ENCODE results near the gene SLCO2A1. TPM values are rescaled to one million over a fixed set of nuclear protein-coding genes. Genes with fewer than 3 reads are reported as not detected.

SLCO2A1 gene
- total and polyA plus RNA-seq, 2 of the 4 experiments (the other 2 are of a cell fraction) = under 0.01 to 1.5 TPM

DNA sequence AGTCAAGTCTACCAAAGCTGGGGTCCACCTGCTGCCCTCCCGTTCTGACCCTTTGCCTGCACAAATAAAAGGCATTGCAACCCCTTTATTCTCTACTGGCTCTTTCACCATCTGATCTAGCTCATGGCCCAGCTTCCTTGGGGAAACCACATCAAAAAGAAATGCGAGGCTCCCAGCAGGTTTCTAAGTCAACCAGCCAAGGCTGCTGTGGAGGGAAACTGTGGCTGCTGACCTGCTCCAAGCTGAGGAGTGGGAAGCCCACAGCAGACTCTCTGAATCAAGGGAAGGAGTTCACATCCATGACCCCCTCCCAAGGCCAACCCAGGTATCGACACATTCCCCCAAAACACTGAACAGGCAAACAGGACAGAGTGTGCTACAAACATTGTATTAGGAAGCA is 25.2 kb upstream of the SLCO2A1 start:
- Histone ChIP-seq H3K27ac (ENCODE audit: insufficient read depth, low read length) (no peak overlapping the region), H3K27me3 (ENCODE audit: control insufficient read depth, insufficient read depth, low read length) (no peaks in the 10 kb centered on the region), H3K4me2 (ENCODE audit: low read depth, low read length) (no peak overlapping the region), H3K18ac (ENCODE audit: low read depth, low read length) (no peak overlapping the region), H4K5ac (ENCODE audit: low read depth, low read length) (no peak overlapping the region), H4K8ac (ENCODE audit: low read depth in 2 of 2, low read length in 2 of 2) (no peak overlapping the region), H2BK20ac (ENCODE audit: low read depth, low read length) (no peak overlapping the region), H2BK5ac (ENCODE audit: low read depth, low read length, poor library complexity, severe bottlenecking) (no peak overlapping the region), H3K4me3 (ENCODE audit: insufficient read depth, low read depth, low read length) (no peak overlapping the region), H4K91ac (ENCODE audit: insufficient read depth, low read depth, low read length) (no peak overlapping the region), H3K36me3 (ENCODE audit: control insufficient read depth, insufficient read depth, low read length) (no peaks in the 10 kb centered on the region), H2AK9ac (replicated peaks; ENCODE audit: low read depth, low read length, poor library complexity) (no peak overlapping the region), H3K9me1 (ENCODE audit: insufficient read depth, low read length) (peaks cover 28% of the 10 kb centered on the region), H2AK5ac (ENCODE audit: low read depth, low read length) (no peak overlapping the region), H3K9me3 (ENCODE audit: control insufficient read depth, insufficient read depth, low read length) (no peaks in the 10 kb centered on the region), H3K9ac (ENCODE audit: low read depth, low read length) (no peak overlapping the region), H3K23ac (ENCODE audit: low read depth, low read length) (no peak overlapping the region), H2BK15ac (ENCODE audit: low read depth, low read length) (no peak overlapping the region), H3K79me1 (ENCODE audit: low read depth in 1 of 2, low read length in 2 of 2) (no peaks in the 10 kb centered on the region), H3K14ac (replicated peaks; ENCODE audit: low read depth, low read length) (no peak overlapping the region), H2BK120ac (ENCODE audit: low read depth, low read length) (no peak overlapping the region), H3K4me1 (ENCODE audit: control insufficient read depth, insufficient read depth, low read length) (peaks cover 35% of the 10 kb centered on the region), H2AFZ (replicated peaks; ENCODE audit: low read length, poor library complexity) (no peak overlapping the region), H3K4ac (ENCODE audit: low read depth, low read length) (no peak overlapping the region), H3K56ac (ENCODE audit: extremely low read depth, insufficient read depth, low read length) (no peak overlapping the region), H4K20me1 (ENCODE audit: insufficient read depth, low read length) (no peaks in the 10 kb centered on the region)
- no TSS peak for BruUV-seq (replicated peaks)
- in situ Hi-C loops (cut with MboI; ENCODE audit: low sequenced_read_pairs) = no loop called here
- CTCF ChIA-PET = no interaction called here
- ATAC-seq (ENCODE audit: low read depth) (no peak), DNase-seq (no peak)
- no CpG with 5 or more reads among the region's 3 CpGs for WGBS, 2 experiments (ENCODE audit: extremely low coverage in 2 of 2, insufficient read length in 1 of 2)
- TF ChIP-seq NFE2L2 (IDR thresholded peaks at IDR 0.05; ENCODE audit: low read depth, low read length) = no peak
- no peak for TF ChIP-seq CEBPB (IDR thresholded peaks at IDR 0.05; ENCODE audit: low read depth, low read length)
- no peak for TF ChIP-seq CHD1 (IDR thresholded peaks at IDR 0.05; ENCODE audit: low read depth, low read length)
- intact Hi-C loops (cut with micrococcal nuclease) = no loop called here
- POLR2A ChIA-PET (ENCODE audit: unreplicated experiment) = no interaction called here
- dilution Hi-C loops (cut with HindIII; ENCODE audit: low sequenced_read_pairs, unreplicated experiment) = no loop called here
